Glutamatergic neuron (in vitro differentiated cells): Measurements from ENCODE around the gene C6orf52. TPM values are rescaled to one million over a fixed set of nuclear protein-coding genes. Genes with fewer than 3 reads are reported as not detected.

Experiments used
- DNase-seq: peaks from one replicate; pipeline ENCODE4 v3.0.0; 2022
- H3K27ac Mint-ChIP-seq: one replicate; pipeline ENCODE4 v1.8.0; 2020; ENCODE audit warnings: mild to moderate bottlenecking, mixed read lengths, inconsistent platforms; ENCODE audit not compliant: unreplicated experiment
- H3K27me3 Mint-ChIP-seq: one replicate; pipeline ENCODE4 v1.8.0; 2020; ENCODE audit warnings: mild to moderate bottlenecking, moderate library complexity, mixed read lengths, inconsistent platforms; ENCODE audit not compliant: unreplicated experiment
- H3K36me3 Mint-ChIP-seq: one replicate; pipeline ENCODE4 v1.8.0; 2020; ENCODE audit warnings: mild to moderate bottlenecking, mixed read lengths, inconsistent platforms; ENCODE audit not compliant: unreplicated experiment
- H3K4me1 Mint-ChIP-seq: one replicate; pipeline ENCODE4 v1.8.0; 2020; ENCODE audit warnings: mild to moderate bottlenecking, low read depth, mixed read lengths, inconsistent platforms; ENCODE audit not compliant: unreplicated experiment
- H3K4me3 Mint-ChIP-seq: one replicate; pipeline ENCODE4 v1.8.0; 2020; ENCODE audit warnings: mild to moderate bottlenecking, mixed read lengths, inconsistent platforms; ENCODE audit not compliant: unreplicated experiment
- H3K9me3 Mint-ChIP-seq: one replicate; pipeline ENCODE4 v1.8.0; 2020; ENCODE audit warnings: mild to moderate bottlenecking, moderate library complexity, mixed read lengths, inconsistent platforms; ENCODE audit not compliant: unreplicated experiment
- CTCF ChIP-seq: fragments of 200-600 bp; sonication (generic); IDR thresholded peaks from one replicate; pipeline ENCODE4 v1.5.0; 2021; ENCODE audit not compliant: partially characterized antibody, unreplicated experiment
- total RNA-seq: library from RNA; stranded (reverse); fragmentation: NEBNext Ultra II Directional; extraction: Animal tissue kit (Norgen Biotek cat#: 25700); gene quantifications from one replicate; pipeline ENCODE4 v1.2.1, GENCODE V29; 2021; ENCODE audit not compliant: unreplicated experiment

Gene C6orf52
- total RNA-seq, 1 donor from 2014 or later = 4.1 TPM

DNA sequence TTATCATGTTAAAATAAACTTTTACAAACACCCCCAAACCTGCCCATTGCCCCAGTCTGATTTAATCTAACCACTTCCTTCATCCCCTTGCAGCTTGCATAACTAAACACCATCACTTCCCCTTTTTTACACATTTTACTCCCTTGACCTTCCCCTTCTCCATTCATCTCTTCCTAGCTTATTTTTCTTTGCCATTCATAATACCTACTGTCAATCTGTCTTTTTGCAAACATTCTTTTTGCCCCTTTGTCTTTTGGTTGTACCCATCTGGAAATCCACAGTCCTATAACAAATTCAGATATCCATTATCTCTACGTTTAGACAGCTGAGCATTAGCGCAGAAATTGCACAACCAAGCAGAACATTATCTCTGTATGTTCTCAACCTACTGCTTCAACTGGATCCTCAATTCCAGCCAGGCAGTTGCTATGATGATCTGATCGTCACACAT, 51.2 kb downstream of the C6orf52 start:
- no peak for DNase-seq
- TF ChIP-seq CTCF = no peak
- Mint-ChIP-seq H3K4me3 (no peak overlapping the region), H3K4me1 (no peaks in the 10 kb centered on the region), H3K27ac (no peak overlapping the region), H3K27me3 (no peaks in the 10 kb centered on the region), H3K36me3 (no peaks in the 10 kb centered on the region), H3K9me3 (no peaks in the 10 kb centered on the region)

DNA sequence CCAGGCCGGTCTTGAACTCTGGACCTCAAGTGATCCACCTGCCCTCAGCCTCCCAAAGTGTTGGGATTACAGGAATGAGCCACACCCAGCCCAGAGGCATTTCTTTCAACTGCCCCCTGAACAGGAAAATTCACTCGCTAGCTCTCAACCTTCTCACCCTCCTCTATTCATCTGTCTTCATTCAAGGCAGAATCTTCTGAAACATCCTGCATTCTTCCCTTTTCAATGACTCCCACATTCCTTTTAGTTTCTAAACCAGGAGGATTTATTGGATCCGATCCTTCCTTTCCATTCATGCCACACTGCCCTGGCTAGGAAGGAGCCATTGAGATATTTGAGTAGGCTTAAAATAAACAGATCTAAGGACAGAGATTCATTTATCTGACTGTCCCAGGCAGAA, 52.9 kb downstream of the C6orf52 start:
- H3K9me3 Mint-ChIP-seq = no peaks in the 10 kb centered on the region
- DNase-seq = no peak
- H3K4me1 Mint-ChIP-seq = no peaks in the 10 kb centered on the region
- no peak overlapping the region for H3K27ac Mint-ChIP-seq
- H3K4me3 Mint-ChIP-seq = no peak overlapping the region
- TF ChIP-seq CTCF = no peak
- no peaks in the 10 kb centered on the region for H3K36me3 Mint-ChIP-seq
- H3K27me3 Mint-ChIP-seq = peaks cover 2% of the 10 kb centered on the region

- Mint-ChIP-seq H3K36me3 (no peaks in the 10 kb centered on the region), H3K27me3 (peaks cover 2% of the 10 kb centered on the region), H3K9me3 (no peaks in the 10 kb centered on the region), H3K27ac (no peak overlapping the region), H3K4me3 (no peak overlapping the region), H3K4me1 (no peaks in the 10 kb centered on the region)
- no peak for TF ChIP-seq CTCF
- DNase-seq = no peak
These were observed 54.0 kb downstream of the C6orf52 start for GRCh38 chr6:10640412-10640811.

- TF ChIP-seq CTCF = no peak
- Mint-ChIP-seq H3K4me3 (no peak overlapping the region), H3K36me3 (no peaks in the 10 kb centered on the region), H3K27ac (no peak overlapping the region), H3K27me3 (peaks cover 2% of the 10 kb centered on the region), H3K4me1 (no peaks in the 10 kb centered on the region), H3K9me3 (peaks cover 2% of the 10 kb centered on the region)
- no peak for DNase-seq
These were observed 61.2 kb downstream of the C6orf52 start for GRCh38 chr6:10633216-10633615.

DNA sequence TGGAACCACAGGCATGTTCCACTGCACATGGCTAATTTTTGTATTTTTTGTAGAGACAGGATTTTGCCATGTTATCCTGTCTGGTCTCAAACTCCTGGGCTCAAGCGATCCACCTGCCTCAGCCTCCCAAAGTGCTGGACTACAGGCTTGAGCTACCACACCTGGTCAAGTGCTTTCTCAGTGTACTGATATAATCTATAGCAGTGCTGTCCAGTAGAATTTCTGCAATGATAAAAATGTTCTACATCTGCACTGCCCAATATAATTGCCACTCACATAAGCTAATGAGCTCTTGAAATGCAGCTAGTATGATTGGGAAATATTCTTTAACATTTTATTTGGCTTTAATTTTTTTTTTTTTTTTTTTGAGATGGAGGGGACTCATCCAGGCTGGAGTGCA, 64.2 kb downstream of the C6orf52 start:
- Mint-ChIP-seq H3K27ac (no peak overlapping the region), H3K4me1 (peaks cover 3% of the 10 kb centered on the region), H3K9me3 (peaks cover 2% of the 10 kb centered on the region), H3K27me3 (no peaks in the 10 kb centered on the region), H3K36me3 (no peaks in the 10 kb centered on the region), H3K4me3 (no peak overlapping the region)
- DNase-seq = no peak
- no peak for TF ChIP-seq CTCF
